HCT116 (cell line): ENCODE results near the gene TMEM117. TPM values are rescaled to one million over a fixed set of nuclear protein-coding genes. Genes with fewer than 3 reads are reported as not detected.

ENCODE experiments used
- ATAC-seq: fragments of 200-7000 bp; cut with Tn5 transposase; 2 replicates; pipeline ENCODE4 v1.9.1; 2020; ENCODE audit warnings: mild to moderate bottlenecking, moderate library complexity
- BruUV-seq: library from RNA; stranded (reverse); fragments of 400-500 nt; replicated peaks from 2 replicates; lab custom pipeline; 2021; lab: Mats Ljungman, UMichigan
- CTCF ChIA-PET: fragments of 300-600 bp; sonication (Branson Sonifier 250); formaldehyde crosslinking; loops from one replicate; lab custom pipeline; 2021; ENCODE audit warnings: antibody characterized with exemption; lab: Charles Lee
- POLR2A ChIA-PET: fragments of 300-600, 350-600 bp; sonication (Branson Sonifier 250); formaldehyde crosslinking; loops from one replicate; lab custom pipeline; 2021; ENCODE audit warnings: antibody characterized with exemption; lab: Charles Lee
- RAD21 ChIA-PET, 2 experiments: fragments of 300-600 bp; sonication (Branson Sonifier 250); formaldehyde crosslinking; loops; one replicate each; lab custom pipeline; 2023; ENCODE audit warnings: low total read pairs in 2 of 2; ENCODE audit not compliant: uncharacterized antibody in 2 of 2, unreplicated experiment in 2 of 2, low non-redundant PET in 1 of 2; lab: Charles Lee
- DNase-seq: peaks from one replicate; pipeline ENCODE4 v3.0.0-alpha.2; 2010; ENCODE audit warnings: low read depth, low spot score
- H2AFZ ChIP-seq: fragments of 200-600 bp; shearing (Covaris generic), sonication (generic); 2 replicates; pipeline ENCODE4 v1.6.1; 2017; ENCODE audit warnings: low read depth, mixed run types, mixed read lengths, antibody characterized with exemption, low read length; ENCODE audit not compliant: poor library complexity, severe bottlenecking
- H3K27ac ChIP-seq: 2 replicates; pipeline ENCODE4 v1.5.1; 2012; ENCODE audit warnings: low read depth, low read length
- H3K27me3 ChIP-seq: fragments of 200-600 bp; sonication (generic); 2 replicates; pipeline ENCODE4 v1.6.1; 2016; ENCODE audit warnings: mixed run types, low read length, mixed read lengths; ENCODE audit not compliant: insufficient read depth
- H3K36me3 ChIP-seq, 2 experiments: fragments of 200-500 bp in 1 of 2; fragments of 200-600 bp in 1 of 2; sonication (Bioruptor generic) in 1 of 2; sonication (generic) in 1 of 2; 2 replicates each; pipeline versions ENCODE4 v1.5.1 to v1.6.1; 2014 to 2016; ENCODE audit warnings: low read length in 2 of 2, inconsistent platforms in 1 of 2, mixed read lengths in 1 of 2, mixed run types in 1 of 2; ENCODE audit not compliant: insufficient read depth in 2 of 2, control insufficient read depth in 1 of 2
- H3K4me1 ChIP-seq, 2 experiments: fragments of 200-600 bp in 1 of 2; sonication (generic) in 1 of 2; 2 replicates each; pipeline versions ENCODE4 v1.5.1 to v1.6.1; 2012 to 2017; ENCODE audit warnings: low read length in 2 of 2, inconsistent platforms in 1 of 2, mild to moderate bottlenecking in 1 of 2, mixed read lengths in 1 of 2, mixed run types in 1 of 2, moderate library complexity in 1 of 2; ENCODE audit not compliant: insufficient read depth in 2 of 2, control insufficient read depth in 1 of 2
- H3K4me2 ChIP-seq: fragments of 200-600 bp; sonication (generic); 2 replicates; pipeline ENCODE4 v1.6.1; 2017; ENCODE audit warnings: mixed run types, low read length, mixed read lengths
- H3K4me3 ChIP-seq, 2 experiments: fragments of 200-600 bp in 1 of 2; sonication (generic) in 1 of 2; replicated peaks in 1 of 2; 2 replicates each; pipeline ENCODE4 v1.5.1; 2011 to 2016; ENCODE audit warnings: low read length in 2 of 2, control low read depth in 1 of 2, low read depth in 1 of 2, mild to moderate bottlenecking in 1 of 2, mixed read lengths in 1 of 2, mixed run types in 1 of 2
- H3K79me2 ChIP-seq: fragments of 200-600 bp; sonication (generic); 2 replicates; pipeline ENCODE4 v1.6.1; 2017; ENCODE audit warnings: mild to moderate bottlenecking, mixed run types, low read length, moderate library complexity, mixed read lengths; ENCODE audit not compliant: insufficient read depth
- H3K9ac ChIP-seq: fragments of 200-600 bp; sonication (generic); 2 replicates; pipeline ENCODE4 v1.6.1; 2016; ENCODE audit warnings: low read length, mixed read lengths
- H3K9me2 ChIP-seq: fragments of 200-600 bp; sonication (generic), shearing (Covaris generic); 2 replicates; pipeline ENCODE4 v1.6.1; 2017; ENCODE audit warnings: mixed run types, mild to moderate bottlenecking, moderate library complexity; ENCODE audit not compliant: insufficient read depth
- H3K9me3 ChIP-seq, 2 experiments: fragments of 200-500 bp in 1 of 2; fragments of 200-600 bp in 1 of 2; sonication (Bioruptor generic) in 1 of 2; sonication (generic) in 1 of 2; 2 replicates each; pipeline ENCODE4 v1.6.1; 2014 to 2017; ENCODE audit warnings: low read length in 2 of 2, mixed read lengths in 2 of 2, inconsistent platforms in 1 of 2, low read depth in 1 of 2, mild to moderate bottlenecking in 1 of 2, mixed run types in 1 of 2, moderate library complexity in 1 of 2; ENCODE audit not compliant: control insufficient read depth in 1 of 2, insufficient read depth in 1 of 2
- H4K20me1 ChIP-seq: fragments of 200-600 bp; sonication (generic), shearing (Covaris generic); 2 replicates; pipeline ENCODE4 v1.6.1; 2017; ENCODE audit warnings: mixed run types, mild to moderate bottlenecking, moderate library complexity; ENCODE audit not compliant: insufficient read depth
- CEBPB ChIP-seq: IDR thresholded peaks from 2 replicates; pipeline ENCODE4 v1.6.1; 2012; ENCODE audit warnings: low read depth
- EZH2 ChIP-seq: fragments of 200-600 bp; sonication (generic); IDR thresholded peaks from 2 replicates; pipeline ENCODE4 v1.6.1; 2017; ENCODE audit warnings: antibody characterized with exemption, mixed run types
- EZH2phosphoT487 ChIP-seq: fragments of 200-600 bp; IDR thresholded peaks from 2 replicates; pipeline ENCODE4 v1.6.1; 2018; ENCODE audit warnings: antibody characterized with exemption, borderline replicate concordance
- POLR2AphosphoS5 ChIP-seq: IDR thresholded peaks from 2 replicates; pipeline ENCODE4 v1.6.1; 2011; ENCODE audit warnings: mild to moderate bottlenecking, low read depth, low read length, moderate library complexity
- SIN3A ChIP-seq: IDR thresholded peaks from 2 replicates; pipeline ENCODE4 v1.6.1; 2012; ENCODE audit warnings: low read depth
- SP1 ChIP-seq: IDR thresholded peaks from 2 replicates; pipeline ENCODE4 v1.6.1; 2012; ENCODE audit warnings: low read depth
- TCF7L2 ChIP-seq: IDR thresholded peaks from 2 replicates; pipeline ENCODE4 v1.7.0; 2011; ENCODE audit warnings: borderline replicate concordance, inconsistent platforms; ENCODE audit not compliant: insufficient read depth, insufficient read length; ENCODE audit errors: extremely low read depth
- ZFX ChIP-seq: fragments of 450-650 bp; IDR thresholded peaks from 2 replicates; pipeline ENCODE4 v1.6.1; 2017
- intact Hi-C: fragments of 100-400 bp; cut with micrococcal nuclease; formaldehyde crosslinking; loops from 2 replicates; pipeline ENCODE4 v1.10.0; 2022
- total RNA-seq: library from RNA; stranded (reverse); gene quantifications from one replicate; pipeline ENCODE4 v1.2.1, GENCODE V29; 2021; ENCODE audit not compliant: unreplicated experiment
- TF ChIP-seq, protein P1 (sequence below): IDR thresholded peaks from 2 replicates; pipeline ENCODE4 v1.6.1; 2012
- TF ChIP-seq, protein P2 (sequence below): IDR thresholded peaks from 2 replicates; pipeline ENCODE4 v1.6.1; 2011; ENCODE audit warnings: mild to moderate bottlenecking, low read length, moderate library complexity; ENCODE audit not compliant: insufficient replicate concordance; ENCODE audit errors: extremely low read depth

The TMEM117 gene
- total RNA-seq, 1 experiment from 2014 or later = 3.6 TPM

DNA sequence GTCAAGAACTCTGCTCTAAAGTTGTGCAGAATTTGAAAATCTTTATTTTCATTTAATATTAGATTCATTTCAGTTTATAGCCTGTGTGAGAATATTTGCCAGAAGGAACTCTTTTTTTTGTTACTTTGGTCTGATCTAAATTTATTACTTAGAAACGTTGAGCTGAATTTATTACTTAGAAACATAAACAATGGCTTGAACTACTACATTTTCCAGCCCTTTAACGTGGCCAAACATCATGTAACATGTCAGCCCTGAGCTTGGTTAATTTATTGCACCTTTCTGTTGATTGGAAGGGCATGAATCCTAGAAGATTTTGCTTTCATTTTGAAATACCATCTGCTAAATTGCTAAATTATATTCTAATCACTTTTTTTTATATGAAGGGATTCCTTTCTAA lies 241.4 kb downstream of the TMEM117 start (continued):
- TF ChIP-seq, protein P1, sequence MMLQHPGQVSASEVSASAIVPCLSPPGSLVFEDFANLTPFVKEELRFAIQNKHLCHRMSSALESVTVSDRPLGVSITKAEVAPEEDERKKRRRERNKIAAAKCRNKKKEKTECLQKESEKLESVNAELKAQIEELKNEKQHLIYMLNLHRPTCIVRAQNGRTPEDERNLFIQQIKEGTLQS = no peak
- TF ChIP-seq TCF7L2 = no peak

DNA sequence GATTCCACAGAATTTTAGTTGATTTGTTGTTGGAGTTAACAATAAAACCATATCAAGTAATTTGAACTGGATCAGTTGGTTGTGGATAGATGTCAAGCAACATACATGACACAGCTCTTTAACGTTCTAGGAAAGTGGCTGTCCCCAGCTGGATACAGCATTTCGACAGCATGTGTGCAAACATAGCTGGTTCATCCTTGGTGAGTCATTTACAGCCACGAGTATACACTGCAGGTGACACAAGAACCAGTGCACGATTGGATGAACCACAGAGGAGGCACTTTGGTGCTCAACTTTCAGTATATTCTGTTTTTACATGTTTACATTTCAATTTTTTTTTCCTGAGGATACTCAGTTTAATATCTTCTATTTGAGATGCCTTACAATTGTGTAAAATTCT lies 242.4 kb downstream of the TMEM117 start:
- intact Hi-C loops = no loop called here
- Histone ChIP-seq H3K4me3 (no peak overlapping the region), H3K9me3 (no peaks in the 10 kb centered on the region), H3K36me3 (no peaks in the 10 kb centered on the region), H3K27me3 (no peaks in the 10 kb centered on the region), H2AFZ (no peak overlapping the region), H3K9me2 (no peaks in the 10 kb centered on the region), H3K79me2 (no peaks in the 10 kb centered on the region), H4K20me1 (no peaks in the 10 kb centered on the region), H3K4me2 (no peak overlapping the region), H3K27ac (no peak overlapping the region), H3K4me1 (no peaks in the 10 kb centered on the region), H3K9ac (no peak overlapping the region)
- ChIA-PET POLR2A (no interaction called here), CTCF (no interaction called here), RAD21 (no interaction called here)
- TF ChIP-seq CEBPB (no peak), SIN3A (no peak), POLR2AphosphoS5 (no peak), SP1 (no peak), ZFX (no peak), EZH2phosphoT487 (no peak), EZH2 (no peak)
- TF ChIP-seq, protein P1 = no peak
- TF ChIP-seq, protein P2, sequence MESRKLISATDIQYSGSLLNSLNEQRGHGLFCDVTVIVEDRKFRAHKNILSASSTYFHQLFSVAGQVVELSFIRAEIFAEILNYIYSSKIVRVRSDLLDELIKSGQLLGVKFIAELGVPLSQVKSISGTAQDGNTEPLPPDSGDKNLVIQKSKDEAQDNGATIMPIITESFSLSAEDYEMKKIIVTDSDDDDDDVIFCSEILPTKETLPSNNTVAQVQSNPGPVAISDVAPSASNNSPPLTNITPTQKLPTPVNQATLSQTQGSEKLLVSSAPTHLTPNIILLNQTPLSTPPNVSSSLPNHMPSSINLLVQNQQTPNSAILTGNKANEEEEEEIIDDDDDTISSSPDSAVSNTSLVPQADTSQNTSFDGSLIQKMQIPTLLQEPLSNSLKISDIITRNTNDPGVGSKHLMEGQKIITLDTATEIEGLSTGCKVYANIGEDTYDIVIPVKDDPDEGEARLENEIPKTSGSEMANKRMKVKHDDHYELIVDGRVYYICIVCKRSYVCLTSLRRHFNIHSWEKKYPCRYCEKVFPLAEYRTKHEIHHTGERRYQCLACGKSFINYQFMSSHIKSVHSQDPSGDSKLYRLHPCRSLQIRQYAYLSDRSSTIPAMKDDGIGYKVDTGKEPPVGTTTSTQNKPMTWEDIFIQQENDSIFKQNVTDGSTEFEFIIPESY = no peak
- no peak for ATAC-seq
- no peak for DNase-seq
- no TSS peak for BruUV-seq
